Fibroblast of pulmonary artery (primary cell): Measurements from ENCODE around the gene ZNF555.

Experiments
- DNase-seq: peaks from one replicate; pipeline ENCODE4 v3.0.0-alpha.2; 2010; ENCODE audit warnings: low read depth
- H3K4me3 ChIP-seq: replicated peaks from 2 replicates; pipeline ENCODE4 v1.5.1; 2011; ENCODE audit warnings: low read depth, mild to moderate bottlenecking, control low read depth, low read length, moderate library complexity
- CTCF ChIP-seq: IDR thresholded peaks from 2 replicates; pipeline ENCODE4 v1.5.1; 2011; ENCODE audit warnings: mild to moderate bottlenecking, control low read depth, low read length, inconsistent platforms; ENCODE audit errors: missing control alignments

ZNF555 gene

GRCh38 chr19:2906631-2907195 lies 65.4 kb downstream of the ZNF555 start:
- H3K4me3 ChIP-seq: no peak overlapping the region
- no peak for DNase-seq
- TF ChIP-seq CTCF: no peak
